GM19193 (cell line): ENCODE data around the gene IL17RA.

Experiments used
- POLR2A ChIP-seq: IDR thresholded peaks from 4 replicates; pipeline ENCODE4 v1.6.1; 2011; ENCODE audit not compliant: insufficient read depth, insufficient read length; ENCODE audit errors: extremely low read depth

The IL17RA gene

GRCh38 chr22:17110791-17111550 is 26.2 kb downstream of the IL17RA start:
- TF ChIP-seq POLR2A: no peak

DNA sequence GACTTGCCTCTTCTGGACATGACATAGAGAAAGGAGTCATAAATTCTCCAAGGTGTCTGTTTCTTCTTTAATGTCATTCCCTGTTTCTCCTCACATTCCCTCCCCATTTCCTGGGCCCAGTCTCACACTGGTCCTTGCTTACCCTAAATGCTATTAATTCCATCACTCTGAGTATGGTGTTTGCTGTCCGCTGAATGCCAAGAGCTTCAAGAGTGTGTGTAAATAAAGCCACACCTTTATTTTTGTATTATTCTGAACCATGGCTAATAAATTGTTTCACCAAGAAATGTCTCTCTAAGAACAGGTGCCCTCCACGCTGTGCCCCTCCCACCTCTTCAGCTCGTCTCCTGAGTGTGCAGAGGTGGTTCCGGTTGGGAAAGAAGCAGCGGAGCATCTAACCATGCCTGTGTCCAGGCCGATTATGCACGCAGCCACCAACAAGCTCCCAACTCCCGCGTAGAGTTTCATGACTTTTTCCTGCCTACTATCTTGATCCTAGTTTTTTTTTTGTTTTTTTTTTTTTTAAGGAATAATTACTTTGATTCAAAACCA is 27.8 kb downstream of the IL17RA start:
- no peak for TF ChIP-seq POLR2A

DNA sequence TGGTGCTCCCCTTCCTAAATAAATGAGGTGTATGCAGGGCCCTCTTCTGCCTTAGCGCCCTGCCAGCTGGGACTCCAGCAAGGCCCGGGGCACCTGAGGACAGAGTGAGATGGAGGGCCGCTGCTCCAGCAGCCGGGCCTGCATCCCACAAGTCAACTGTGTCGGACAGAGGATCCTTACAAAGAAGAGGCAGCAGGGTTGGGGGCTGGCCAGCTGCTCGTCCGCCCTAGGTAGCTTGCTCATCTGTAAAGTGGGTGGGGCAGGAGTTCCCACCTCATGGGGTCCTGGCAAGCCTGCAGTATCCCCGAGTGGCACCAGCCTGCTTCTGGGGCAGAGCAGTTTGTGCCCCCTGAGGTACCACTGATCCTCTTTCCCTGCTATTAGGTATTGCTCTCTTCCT is 28.8 kb downstream of the IL17RA start:
- TF ChIP-seq POLR2A: no peak

- no peak for TF ChIP-seq POLR2A
These were observed 29.5 kb downstream of the IL17RA start for GRCh38 chr22:17114173-17114897.

DNA sequence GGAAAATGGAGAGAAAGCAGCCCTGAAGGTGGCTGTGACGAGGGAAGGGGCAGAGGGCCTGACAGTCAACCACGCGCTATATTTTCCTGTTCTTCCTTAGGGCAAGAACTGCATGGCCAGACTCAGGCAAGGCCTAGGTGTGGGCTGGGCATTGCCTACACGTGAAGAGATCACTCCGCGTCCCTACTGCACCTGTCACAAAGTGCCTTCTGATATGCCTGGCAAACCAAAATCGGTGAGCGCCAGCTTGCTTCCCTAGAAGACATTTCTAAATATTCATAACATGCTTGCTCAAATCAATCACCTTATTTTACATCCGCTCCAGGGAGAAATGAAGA is 30.1 kb downstream of the IL17RA start:
- no peak for TF ChIP-seq POLR2A

- no peak for TF ChIP-seq POLR2A
These were observed 30.4 kb downstream of the IL17RA start for GRCh38 chr22:17115236-17115635.

DNA sequence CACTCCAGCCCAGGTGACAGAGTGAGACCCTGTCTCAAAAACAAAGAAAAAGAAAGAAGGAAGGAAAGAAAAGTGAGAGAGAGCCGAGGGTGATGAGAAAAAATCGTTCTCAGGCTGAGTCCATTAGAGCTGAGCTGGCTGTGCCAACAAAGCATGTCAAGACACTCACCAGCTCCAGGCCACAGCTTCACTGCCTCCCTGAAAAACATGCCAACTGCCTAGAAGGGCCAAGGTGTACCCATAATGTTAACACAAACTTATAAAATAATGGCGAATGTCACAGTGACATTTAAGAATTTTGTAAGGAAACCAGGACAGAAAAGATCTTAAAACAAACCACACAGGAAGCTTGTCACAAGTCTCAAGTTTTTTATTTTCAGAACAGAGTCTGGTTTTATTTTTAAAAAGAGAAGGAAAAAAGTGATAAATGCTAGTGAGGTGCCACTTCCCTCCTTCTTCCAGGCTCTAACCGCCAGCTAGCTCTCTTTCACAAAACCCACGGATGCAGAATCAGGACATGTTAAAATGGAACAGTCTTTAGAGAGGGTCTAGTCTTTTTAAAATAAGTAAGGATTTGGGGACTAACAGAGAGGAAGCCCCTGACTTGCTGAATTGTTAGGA is 31.3 kb downstream of the IL17RA start:
- no peak for TF ChIP-seq POLR2A

GRCh38 chr22:17116572-17117330 is 32.0 kb downstream of the IL17RA start:
- TF ChIP-seq POLR2A: no peak

- no peak for TF ChIP-seq POLR2A
These were observed 32.6 kb downstream of the IL17RA start for GRCh38 chr22:17117400-17117799.

DNA sequence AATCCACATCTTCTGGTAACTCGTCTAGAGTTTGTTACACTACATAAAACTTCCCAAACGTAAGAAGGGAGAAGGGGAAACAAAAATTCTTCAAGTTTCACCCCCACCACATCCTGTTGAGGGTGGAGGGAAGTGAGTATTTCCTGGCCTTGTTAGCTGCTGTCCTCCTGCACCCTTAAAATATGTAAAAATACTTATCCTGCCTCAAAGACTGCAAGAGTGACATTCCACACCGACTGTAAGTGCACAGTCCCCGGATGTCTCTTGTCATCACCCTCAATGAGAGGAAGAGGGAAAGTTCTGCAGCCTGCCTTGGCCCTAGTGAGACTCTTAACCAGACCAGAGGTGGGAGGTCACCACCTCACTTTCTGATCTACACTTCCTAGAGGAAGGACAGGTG is 33.1 kb downstream of the IL17RA start:
- no peak for TF ChIP-seq POLR2A

GRCh38 chr22:17118342-17118741 is 33.5 kb downstream of the IL17RA start:
- TF ChIP-seq POLR2A: no peak

DNA sequence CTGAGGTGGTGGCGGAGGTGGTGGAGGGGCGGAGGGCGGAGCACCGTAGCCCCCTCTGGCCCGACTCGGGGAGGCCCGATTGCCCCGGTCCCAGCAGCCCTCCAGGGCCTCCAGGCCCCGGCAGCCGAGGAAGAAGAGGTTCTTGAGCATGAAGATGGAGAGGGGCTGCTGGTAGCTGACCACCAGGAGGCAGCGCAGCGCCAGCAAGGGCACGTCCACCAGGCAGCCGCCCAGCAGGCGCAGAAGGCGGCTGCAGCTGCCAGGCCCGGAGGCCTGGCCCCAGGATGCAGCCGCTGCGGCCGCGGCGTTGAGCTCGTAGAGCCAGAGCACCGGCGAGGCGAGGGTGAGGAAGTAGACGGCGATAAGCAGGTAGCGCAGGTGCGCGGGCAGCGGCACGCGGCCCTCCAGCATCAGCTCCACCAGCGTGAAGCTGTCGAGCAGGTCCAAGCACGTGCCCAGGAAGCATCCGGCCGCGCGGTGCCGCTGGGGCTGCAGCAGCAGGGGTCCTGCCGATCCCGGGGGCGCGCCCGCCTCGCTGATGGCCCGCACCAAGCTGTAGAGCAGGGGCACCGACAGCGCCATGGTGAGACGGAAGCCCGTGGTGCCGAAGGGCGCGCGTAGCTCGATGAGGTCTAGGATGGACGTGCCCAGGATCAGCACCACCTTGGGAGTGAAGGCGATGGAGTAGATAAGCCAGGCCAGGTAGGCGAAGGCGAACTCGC is 34.8 kb downstream of the IL17RA start:
- TF ChIP-seq POLR2A: no peak

DNA sequence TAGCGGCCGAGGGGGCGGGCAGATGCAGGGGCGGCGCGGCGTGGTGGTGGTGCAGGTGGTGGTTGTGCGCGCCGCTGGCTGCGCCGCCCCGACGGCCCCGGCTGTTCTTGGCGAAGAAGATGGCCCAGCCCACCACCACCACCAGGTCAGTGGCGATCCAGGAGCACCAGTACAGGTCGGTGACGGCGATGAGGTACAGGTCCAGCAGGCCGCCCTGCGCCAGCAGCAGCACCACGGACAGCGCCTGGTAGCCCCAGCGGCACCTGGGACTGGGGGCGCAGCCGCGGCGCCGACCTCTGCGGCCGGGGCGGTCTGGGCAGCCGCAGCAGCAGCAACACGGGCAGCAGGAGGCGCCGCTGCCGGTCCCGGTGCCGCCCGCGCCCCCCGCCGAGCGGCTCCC is 35.5 kb downstream of the IL17RA start:
- TF ChIP-seq POLR2A: no peak

DNA sequence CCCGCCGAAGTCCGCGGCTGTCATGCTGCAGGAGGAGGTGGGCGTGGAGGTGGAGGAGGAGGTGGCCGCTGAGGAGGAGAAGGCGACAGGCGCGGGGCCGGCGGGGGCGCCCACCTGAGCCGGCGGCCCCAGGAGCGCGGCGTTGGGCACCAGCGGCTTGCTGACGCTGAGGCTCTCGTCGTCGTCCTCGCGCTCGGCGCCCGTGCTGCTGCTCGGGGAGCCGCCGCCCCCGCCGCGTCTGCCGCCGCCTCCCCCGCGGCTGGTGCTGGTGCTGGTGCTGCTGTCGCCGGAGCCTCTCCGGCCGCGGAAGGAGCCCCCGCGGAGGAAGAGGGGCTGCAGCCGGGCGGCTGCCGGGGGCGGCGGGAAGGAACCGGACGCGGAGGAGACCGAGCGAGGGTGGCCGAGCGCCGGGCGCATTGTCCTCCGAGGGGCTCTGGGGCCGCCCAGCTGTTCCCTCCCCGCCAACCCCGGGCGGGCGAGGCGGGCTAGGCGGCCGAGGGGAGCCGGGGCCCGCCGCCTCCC is 36.0 kb downstream of the IL17RA start:
- TF ChIP-seq POLR2A: no peak
